ENCODE results near the gene KAT2B. TPM values are rescaled to one million over a fixed set of nuclear protein-coding genes. Genes with fewer than 3 reads are reported as not detected.

KAT2B gene
- total and polyA plus RNA-seq, 2 of the 8 experiments (the other 6 are each of a cell fraction or from before 2014, with no cell fraction given): 0.24 to 0.91 TPM

DNA sequence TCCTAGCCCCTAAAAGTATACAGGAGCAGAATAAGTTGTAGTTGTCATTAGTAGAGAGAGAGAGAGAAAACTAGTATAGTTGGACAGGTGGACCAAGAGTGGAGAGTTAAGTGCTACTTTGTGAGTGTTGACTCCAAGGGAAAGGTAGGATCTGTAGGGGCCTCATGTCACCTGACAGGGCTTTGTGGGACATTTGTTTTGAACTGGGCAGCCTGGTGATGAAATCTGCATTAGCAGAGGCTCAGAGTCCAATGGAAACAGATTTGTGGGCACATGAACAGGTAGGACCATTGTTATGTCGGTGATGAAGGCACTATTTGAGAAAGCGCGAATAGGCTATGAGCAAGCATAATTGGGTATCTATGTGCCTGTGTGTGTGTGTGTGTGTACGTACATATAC is 102.3 kb downstream of the KAT2B start:
- no peaks in the 10 kb centered on the region; a peak in 1 of 7 replicates for H3K4me1 ChIP-seq (replicated peaks in 1 of 4; ENCODE audit: control insufficient read depth in 3 of 4, insufficient read depth in 4 of 4, low read length in 3 of 4)
- TF ChIP-seq, protein P1, sequence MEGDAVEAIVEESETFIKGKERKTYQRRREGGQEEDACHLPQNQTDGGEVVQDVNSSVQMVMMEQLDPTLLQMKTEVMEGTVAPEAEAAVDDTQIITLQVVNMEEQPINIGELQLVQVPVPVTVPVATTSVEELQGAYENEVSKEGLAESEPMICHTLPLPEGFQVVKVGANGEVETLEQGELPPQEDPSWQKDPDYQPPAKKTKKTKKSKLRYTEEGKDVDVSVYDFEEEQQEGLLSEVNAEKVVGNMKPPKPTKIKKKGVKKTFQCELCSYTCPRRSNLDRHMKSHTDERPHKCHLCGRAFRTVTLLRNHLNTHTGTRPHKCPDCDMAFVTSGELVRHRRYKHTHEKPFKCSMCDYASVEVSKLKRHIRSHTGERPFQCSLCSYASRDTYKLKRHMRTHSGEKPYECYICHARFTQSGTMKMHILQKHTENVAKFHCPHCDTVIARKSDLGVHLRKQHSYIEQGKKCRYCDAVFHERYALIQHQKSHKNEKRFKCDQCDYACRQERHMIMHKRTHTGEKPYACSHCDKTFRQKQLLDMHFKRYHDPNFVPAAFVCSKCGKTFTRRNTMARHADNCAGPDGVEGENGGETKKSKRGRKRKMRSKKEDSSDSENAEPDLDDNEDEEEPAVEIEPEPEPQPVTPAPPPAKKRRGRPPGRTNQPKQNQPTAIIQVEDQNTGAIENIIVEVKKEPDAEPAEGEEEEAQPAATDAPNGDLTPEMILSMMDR (IDR thresholded peaks at IDR 0.05; ENCODE audit: control extremely low read depth in 1 of 3, insufficient read depth in 1 of 3, low read depth in 1 of 3, low read length in 3 of 3): no peak
- no peak for TF ChIP-seq FOSL1 (IDR thresholded peaks at IDR 0.05; ENCODE audit: insufficient read depth, low read depth, low read length)
- TF ChIP-seq CBX5 (IDR thresholded peaks at IDR 0.05; ENCODE audit: low read depth, low read length): no peak
- no peak for TF ChIP-seq POU5F1 (IDR thresholded peaks at IDR 0.05; ENCODE audit: low read depth, low read length)
- TF ChIP-seq CEBPB (IDR thresholded peaks at IDR 0.05; ENCODE audit: low read depth, low read length): no peak
- TF ChIP-seq CREB1 (IDR thresholded peaks at IDR 0.05): no peak
- TF ChIP-seq SP1 (IDR thresholded peaks at IDR 0.05; ENCODE audit: low read depth, low read length): no peak
- TF ChIP-seq TBP (IDR thresholded peaks at IDR 0.05; ENCODE audit: low read depth, low read length): no peak
- no peak for TF ChIP-seq TAF7 (optimal IDR thresholded peaks at IDR 0.05; ENCODE audit: borderline replicate concordance, low read depth, low read length)
- TF ChIP-seq RXRA (IDR thresholded peaks at IDR 0.05; ENCODE audit: insufficient read depth, low read depth, low read length): no peak
- no peak for TF ChIP-seq TCF12 (IDR thresholded peaks at IDR 0.05; ENCODE audit: low read depth, low read length)
- TF ChIP-seq EGR1 (IDR thresholded peaks at IDR 0.05; ENCODE audit: borderline replicate concordance, low read depth, low read length): no peak
- no peak overlapping the region for H3K14ac ChIP-seq (ENCODE audit: insufficient read length)
- ChIA-PET CTCF (ENCODE audit: partially characterized antibody) (interaction anchor here (1.6 kb wide), 1 partner anchor 13 kb away, joined by 5 read pairs; no protein-coding TSS in a partner anchor), POLR2A (ENCODE audit: partially characterized antibody) (interaction anchor here (1.1 kb wide), 1 partner anchor 8 kb away, joined by 4 read pairs; no protein-coding TSS in a partner anchor)
- WGBS, 2 experiments (ENCODE audit: extremely low coverage in 1 of 2, insufficient coverage in 1 of 2, insufficient read length in 1 of 2, insufficient replicate concordance in 2 of 2, low coverage in 1 of 2, low lambda C conversion rate in 2 of 2, missing lambda C conversion rate in 1 of 2): 98% methylated on average over 4 of the region's 4 CpGs; no CpG with 5 or more reads in 1 of the 2 experiments
- H4K91ac ChIP-seq (replicated peaks; ENCODE audit: insufficient read length, low read length): no peak overlapping the region
- no peak overlapping the region for H2BK20ac ChIP-seq (ENCODE audit: low read length)
- no peak overlapping the region for H2BK12ac ChIP-seq (ENCODE audit: low read depth, low read length)
- H3K79me2 ChIP-seq (ENCODE audit: control insufficient read depth in 1 of 2, insufficient read depth in 2 of 2, low read length in 2 of 2): no peaks in the 10 kb centered on the region
- H2AFZ ChIP-seq (ENCODE audit: low read length): no peak overlapping the region
- H3K18ac ChIP-seq (ENCODE audit: extremely low read depth, low read length): no peak overlapping the region
- no peak overlapping the region for H4K5ac ChIP-seq (ENCODE audit: insufficient read length, low read depth, low read length)
- H3K9ac ChIP-seq (replicated peaks in 1 of 4; ENCODE audit: extremely low read depth in 1 of 4, low read depth in 3 of 4, low read length in 3 of 4): no peak overlapping the region
- no peak for FAIRE-seq
- no peaks in the 10 kb centered on the region for H3K27me3 ChIP-seq (replicated peaks in 1 of 4; ENCODE audit: control insufficient read depth in 3 of 4, extremely low read depth in 1 of 4, insufficient read depth in 3 of 4, low read length in 3 of 4)
- H3K9me3 ChIP-seq (ENCODE audit: insufficient read depth in 2 of 2, low read depth in 1 of 2, low read length in 1 of 2): no peaks in the 10 kb centered on the region
- no peaks in the 10 kb centered on the region for H3K36me3 ChIP-seq (ENCODE audit: control insufficient read depth in 2 of 4, insufficient read depth in 4 of 4, low read length in 3 of 4)
- H4K20me1 ChIP-seq (replicated peaks in 1 of 2; ENCODE audit: control insufficient read depth in 1 of 2, insufficient read depth in 2 of 2, low read length in 2 of 2): no peaks in the 10 kb centered on the region
- no peak overlapping the region for H2BK15ac ChIP-seq (ENCODE audit: low read length)
- 0 out of 2 replicates have a peak, but pooled peaks cover 2% of the 10 kb centered on the region for H3K23me2 ChIP-seq (ENCODE audit: low read depth, low read length)
- no peak overlapping the region for H3K27ac ChIP-seq (ENCODE audit: low read depth, low read length)
- no peak for DNase-seq (ENCODE audit: low read depth in 1 of 2, low spot score in 2 of 2)
- 0 out of 4 replicates have a peak overlapping the region, but pooled peaks of 1 of the 2 experiments have one; percentile 23 for H3K4me2 ChIP-seq (ENCODE audit: insufficient read depth in 1 of 2, low read depth in 2 of 2, low read length in 2 of 2)
- H2AK5ac ChIP-seq (ENCODE audit: low read depth, low read length): no peak overlapping the region
- H3K4me3 ChIP-seq (ENCODE audit: extremely low read depth in 1 of 4, insufficient read depth in 2 of 4, low read depth in 3 of 4, low read length in 4 of 4): no peak overlapping the region
- no peak overlapping the region for H3K56ac ChIP-seq (replicated peaks; ENCODE audit: insufficient read length, low read depth, low read length)
- no peak overlapping the region for H3K23ac ChIP-seq (ENCODE audit: insufficient read length)
- no peak overlapping the region for H2BK120ac ChIP-seq (replicated peaks; ENCODE audit: low read depth, low read length)
- H3K79me1 ChIP-seq (ENCODE audit: low read depth, low read length): no peaks in the 10 kb centered on the region
- no peak overlapping the region for H2BK5ac ChIP-seq (ENCODE audit: low read depth, low read length)
- peak overlapping the region; percentile 5 for H3K4ac ChIP-seq (replicated peaks; ENCODE audit: insufficient read length, low read depth, low read length)
- no peak overlapping the region for H4K8ac ChIP-seq (ENCODE audit: extremely low read depth, insufficient read depth, low read length)
